HEK293 (cell line): ENCODE results near the gene TCEA3.

Source experiments
- CTCF ChIA-PET: fragments of 350-600 bp; formaldehyde crosslinking; extraction: SDS; loops from one replicate; lab custom pipeline; 2021; ENCODE audit warnings: antibody characterized with exemption; lab: Yijun Ruan, JAX
- POLR2A ChIA-PET: fragments of 300-600 bp; formaldehyde crosslinking; extraction: SDS; loops from one replicate; lab custom pipeline; 2020; ENCODE audit warnings: antibody characterized with exemption, inconsistent platforms; lab: Yijun Ruan, JAX
- H3K27ac ChIP-seq: fragments of 200-500 bp; sonication (Bioruptor generic); 2 replicates; pipeline ENCODE4 v1.5.1; 2014; ENCODE audit warnings: low read depth, low read length, control low read depth, inconsistent platforms; ENCODE audit errors: extremely low read depth
- H3K36me3 ChIP-seq, 2 experiments: fragments of 200-500 bp in 1 of 2; sonication (Bioruptor generic) in 1 of 2; 1 replicate in 1 of 2; 2 replicates in 1 of 2; pipeline ENCODE4 v1.5.1; 2014 to 2017; ENCODE audit warnings: inconsistent platforms in 2 of 2, low read length in 2 of 2; ENCODE audit not compliant: control insufficient read depth in 2 of 2, insufficient read depth in 1 of 2
- H3K4me1 ChIP-seq: fragments of 200-500 bp; sonication (Bioruptor generic); 2 replicates; pipeline ENCODE4 v1.5.1; 2014; ENCODE audit warnings: mild to moderate bottlenecking, low read length, inconsistent platforms; ENCODE audit not compliant: control insufficient read depth, insufficient read depth
- H3K4me3 ChIP-seq: 2 replicates; pipeline ENCODE4 v1.5.1; 2011; ENCODE audit warnings: low read depth, mild to moderate bottlenecking, control low read depth, low read length, moderate library complexity
- H3K9me3 ChIP-seq: fragments of 200-500 bp; sonication (Bioruptor generic); 2 replicates; pipeline ENCODE4 v1.5.1; 2014; ENCODE audit warnings: low read depth, low read length, inconsistent platforms; ENCODE audit not compliant: control insufficient read depth, insufficient read depth
- FEZF1 ChIP-seq: fragments of 450-650 bp; formaldehyde crosslinking; IDR thresholded peaks from 2 replicates; pipeline ENCODE4 v1.5.1; 2016; ENCODE audit warnings: missing biosample characterization, missing genetic modification characterization
- HOXC10 ChIP-seq: sonication (generic); formaldehyde crosslinking; IDR thresholded peaks from 2 replicates; pipeline ENCODE4 v1.8.1; 2023; ENCODE audit warnings: mild to moderate bottlenecking, missing genetic modification reagents
- RBAK ChIP-seq: fragments of 450-650 bp; formaldehyde crosslinking; IDR thresholded peaks from 2 replicates; pipeline ENCODE4 v1.5.1; 2016; ENCODE audit warnings: missing biosample characterization, missing genetic modification characterization
- ZEB2 ChIP-seq: fragments of 450-650 bp; formaldehyde crosslinking; IDR thresholded peaks from 2 replicates; pipeline ENCODE4 v1.5.1; 2016; ENCODE audit warnings: missing biosample characterization, missing genetic modification characterization
- ZFP37 ChIP-seq: fragments of 450-650 bp; formaldehyde crosslinking; IDR thresholded peaks from 2 replicates; pipeline ENCODE4 v1.5.1; 2016; ENCODE audit warnings: missing biosample characterization, missing genetic modification characterization
- ZNF121 ChIP-seq: fragments of 450-650 bp; formaldehyde crosslinking; IDR thresholded peaks from 2 replicates; pipeline ENCODE4 v1.5.1; 2016; ENCODE audit warnings: missing biosample characterization, missing genetic modification characterization
- ZNF138 ChIP-seq: fragments of 450-650 bp; formaldehyde crosslinking; IDR thresholded peaks from 2 replicates; pipeline ENCODE4 v1.5.1; 2016; ENCODE audit warnings: missing biosample characterization, missing genetic modification characterization, borderline replicate concordance
- ZNF146 ChIP-seq: fragments of 450-650 bp; formaldehyde crosslinking; IDR thresholded peaks from 2 replicates; pipeline ENCODE4 v1.5.1; 2016; ENCODE audit warnings: missing biosample characterization, missing genetic modification characterization
- ZNF16 ChIP-seq: fragments of 450-650 bp; formaldehyde crosslinking; IDR thresholded peaks from 2 replicates; pipeline ENCODE4 v1.5.1; 2016; ENCODE audit warnings: low read depth, missing biosample characterization, missing genetic modification characterization
- ZNF202 ChIP-seq: fragments of 450-650 bp; formaldehyde crosslinking; IDR thresholded peaks from 2 replicates; pipeline ENCODE4 v1.5.1; 2016; ENCODE audit warnings: missing biosample characterization, missing genetic modification characterization, borderline replicate concordance
- ZNF221 ChIP-seq: fragments of 450-650 bp; formaldehyde crosslinking; IDR thresholded peaks from 2 replicates; pipeline ENCODE4 v1.5.1; 2017; ENCODE audit warnings: missing biosample characterization, missing genetic modification characterization, borderline replicate concordance
- ZNF341 ChIP-seq: fragments of 450-650 bp; formaldehyde crosslinking; IDR thresholded peaks from 2 replicates; pipeline ENCODE4; 2016; ENCODE audit warnings: low read depth, missing biosample characterization, missing genetic modification characterization
- ZNF501 ChIP-seq: fragments of 450-650 bp; formaldehyde crosslinking; IDR thresholded peaks from 2 replicates; pipeline ENCODE4 v1.5.1; 2016; ENCODE audit warnings: missing biosample characterization, missing genetic modification characterization
- ZNF514 ChIP-seq: fragments of 450-650 bp; formaldehyde crosslinking; IDR thresholded peaks from 2 replicates; pipeline ENCODE4 v1.5.1; 2016; ENCODE audit warnings: missing biosample characterization, missing genetic modification characterization
- ZNF529 ChIP-seq: fragments of 450-650 bp; formaldehyde crosslinking; IDR thresholded peaks from 2 replicates; pipeline ENCODE4 v1.5.1; 2017; ENCODE audit warnings: missing genetic modification characterization, missing biosample characterization; ENCODE audit not compliant: insufficient replicate concordance
- ZNF548 ChIP-seq: fragments of 450-650 bp; formaldehyde crosslinking; IDR thresholded peaks from 2 replicates; pipeline ENCODE4 v1.5.1; 2016; ENCODE audit warnings: missing biosample characterization, missing genetic modification characterization
- ZNF549 ChIP-seq: fragments of 450-650 bp; IDR thresholded peaks from 2 replicates; pipeline ENCODE4 v1.5.1; 2018; ENCODE audit warnings: missing biosample characterization, missing genetic modification characterization, mild to moderate bottlenecking, inconsistent platforms, moderate library complexity
- ZNF555 ChIP-seq: fragments of 450-650 bp; formaldehyde crosslinking; conservative IDR thresholded peaks from 2 replicates; pipeline ENCODE4 v1.5.1; 2017; ENCODE audit warnings: missing biosample characterization, mild to moderate bottlenecking, missing genetic modification characterization, inconsistent platforms
- ZNF571 ChIP-seq: fragments of 450-650 bp; formaldehyde crosslinking; IDR thresholded peaks from 2 replicates; pipeline ENCODE4 v1.5.0; 2017; ENCODE audit warnings: missing biosample characterization, missing genetic modification characterization
- ZNF585B ChIP-seq: fragments of 450-650 bp; formaldehyde crosslinking; IDR thresholded peaks from 2 replicates; pipeline ENCODE4 v1.5.1; 2016; ENCODE audit warnings: missing biosample characterization, missing genetic modification characterization
- ZNF692 ChIP-seq: fragments of 450-650 bp; formaldehyde crosslinking; IDR thresholded peaks from 2 replicates; pipeline ENCODE4 v1.5.1; 2016; ENCODE audit warnings: missing biosample characterization, missing genetic modification characterization
- ZNF707 ChIP-seq: fragments of 450-650 bp; formaldehyde crosslinking; IDR thresholded peaks from 2 replicates; pipeline ENCODE4 v1.5.1; 2016; ENCODE audit warnings: missing biosample characterization, missing genetic modification characterization
- ZNF76 ChIP-seq: fragments of 450-650 bp; formaldehyde crosslinking; IDR thresholded peaks from 2 replicates; pipeline ENCODE4; 2016; ENCODE audit warnings: low read depth, missing biosample characterization, missing genetic modification characterization, borderline replicate concordance
- ZNF792 ChIP-seq: fragments of 450-650 bp; formaldehyde crosslinking; IDR thresholded peaks from 2 replicates; pipeline ENCODE4 v1.5.1; 2016; ENCODE audit warnings: missing biosample characterization, missing genetic modification characterization
- ZNF843 ChIP-seq: fragments of 450-650 bp; formaldehyde crosslinking; IDR thresholded peaks from 2 replicates; pipeline ENCODE4 v1.5.1; 2016; ENCODE audit warnings: missing biosample characterization, missing genetic modification characterization
- TF ChIP-seq, protein P1 (sequence below): fragments of 450-650 bp; formaldehyde crosslinking; IDR thresholded peaks from 2 replicates; pipeline ENCODE4 v1.5.1; 2016; ENCODE audit warnings: missing biosample characterization, missing genetic modification characterization
- TF ChIP-seq, protein P2 (sequence below): fragments of 450-650 bp; formaldehyde crosslinking; IDR thresholded peaks from 2 replicates; pipeline ENCODE4 v1.5.1; 2016; ENCODE audit warnings: missing biosample characterization, missing genetic modification characterization

TCEA3 gene

GRCh38 chr1:23466423-23466989 lies 42.0 kb upstream of the TCEA3 start:
- ChIA-PET CTCF (interaction anchor here (1.0 kb wide), 1 partner anchor 69 kb away, joined by 3 read pairs; no protein-coding TSS in a partner anchor), POLR2A (no interaction called here)
- no peaks in the 10 kb centered on the region for H3K36me3 ChIP-seq
- no peaks in the 10 kb centered on the region for H3K9me3 ChIP-seq
- H3K27ac ChIP-seq = no peak overlapping the region
- no peaks in the 10 kb centered on the region for H3K4me1 ChIP-seq
- no peak overlapping the region for H3K4me3 ChIP-seq
- no peak for TF ChIP-seq ZNF76 (tag by site-specific recombination)
- TF ChIP-seq ZNF548 (tag by site-specific recombination) = no peak
- TF ChIP-seq ZNF549 (tag by site-specific recombination) = no peak
- no peak for TF ChIP-seq HOXC10 (CRISPR knock-in tag)
- no peak for TF ChIP-seq ZNF571 (tag by site-specific recombination)
- TF ChIP-seq ZNF16 = no peak
- TF ChIP-seq ZNF341 (tag by site-specific recombination) = no peak
- TF ChIP-seq ZNF585B (tag by site-specific recombination) = no peak
- TF ChIP-seq, protein P1, sequence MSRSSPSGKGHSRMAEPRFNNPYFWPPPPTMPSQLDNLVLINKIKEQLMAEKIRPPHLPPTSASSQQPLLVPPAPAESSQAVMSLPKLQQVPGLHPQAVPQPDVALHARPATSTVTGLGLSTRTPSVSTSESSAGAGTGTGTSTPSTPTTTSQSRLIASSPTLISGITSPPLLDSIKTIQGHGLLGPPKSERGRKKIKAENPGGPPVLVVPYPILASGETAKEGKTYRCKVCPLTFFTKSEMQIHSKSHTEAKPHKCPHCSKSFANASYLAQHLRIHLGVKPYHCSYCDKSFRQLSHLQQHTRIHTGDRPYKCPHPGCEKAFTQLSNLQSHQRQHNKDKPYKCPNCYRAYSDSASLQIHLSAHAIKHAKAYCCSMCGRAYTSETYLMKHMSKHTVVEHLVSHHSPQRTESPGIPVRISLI (tag by site-specific recombination) = no peak
- TF ChIP-seq ZNF529 (tag by site-specific recombination) = no peak
- TF ChIP-seq ZNF792 (tag by site-specific recombination) = no peak
- TF ChIP-seq RBAK (tag by site-specific recombination) = no peak
- no peak for TF ChIP-seq ZNF221 (tag by site-specific recombination)
- TF ChIP-seq ZNF843 = no peak
- TF ChIP-seq, protein P2, sequence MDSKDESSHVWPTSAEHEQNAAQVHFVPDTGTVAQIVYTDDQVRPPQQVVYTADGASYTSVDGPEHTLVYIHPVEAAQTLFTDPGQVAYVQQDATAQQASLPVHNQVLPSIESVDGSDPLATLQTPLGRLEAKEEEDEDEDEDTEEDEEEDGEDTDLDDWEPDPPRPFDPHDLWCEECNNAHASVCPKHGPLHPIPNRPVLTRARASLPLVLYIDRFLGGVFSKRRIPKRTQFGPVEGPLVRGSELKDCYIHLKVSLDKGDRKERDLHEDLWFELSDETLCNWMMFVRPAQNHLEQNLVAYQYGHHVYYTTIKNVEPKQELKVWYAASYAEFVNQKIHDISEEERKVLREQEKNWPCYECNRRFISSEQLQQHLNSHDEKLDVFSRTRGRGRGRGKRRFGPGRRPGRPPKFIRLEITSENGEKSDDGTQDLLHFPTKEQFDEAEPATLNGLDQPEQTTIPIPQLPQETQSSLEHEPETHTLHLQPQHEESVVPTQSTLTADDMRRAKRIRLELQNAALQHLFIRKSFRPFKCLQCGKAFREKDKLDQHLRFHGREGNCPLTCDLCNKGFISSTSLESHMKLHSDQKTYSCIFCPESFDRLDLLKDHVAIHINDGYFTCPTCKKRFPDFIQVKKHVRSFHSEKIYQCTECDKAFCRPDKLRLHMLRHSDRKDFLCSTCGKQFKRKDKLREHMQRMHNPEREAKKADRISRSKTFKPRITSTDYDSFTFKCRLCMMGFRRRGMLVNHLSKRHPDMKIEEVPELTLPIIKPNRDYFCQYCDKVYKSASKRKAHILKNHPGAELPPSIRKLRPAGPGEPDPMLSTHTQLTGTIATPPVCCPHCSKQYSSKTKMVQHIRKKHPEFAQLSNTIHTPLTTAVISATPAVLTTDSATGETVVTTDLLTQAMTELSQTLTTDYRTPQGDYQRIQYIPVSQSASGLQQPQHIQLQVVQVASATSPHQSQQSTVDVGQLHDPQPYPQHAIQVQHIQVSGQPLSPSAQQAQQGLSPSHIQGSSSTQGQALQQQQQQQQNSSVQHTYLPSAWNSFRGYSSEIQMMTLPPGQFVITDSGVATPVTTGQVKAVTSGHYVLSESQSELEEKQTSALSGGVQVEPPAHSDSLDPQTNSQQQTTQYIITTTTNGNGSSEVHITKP (tag by site-specific recombination) = no peak
- no peak for TF ChIP-seq ZNF707

GRCh38 chr1:23463286-23463685 lies 38.7 kb upstream of the TCEA3 start:
- POLR2A ChIA-PET = interaction anchor here (0.5 to 0.6 kb wide), 2 partner anchors 68 to 119 kb away, joined by 3 to 4 read pairs; partner anchors contain the start of gene E2F2
- no peaks in the 10 kb centered on the region for H3K9me3 ChIP-seq
- no peaks in the 10 kb centered on the region for H3K36me3 ChIP-seq
- CTCF ChIA-PET = interaction anchor here (0.7 kb wide), 2 partner anchors 34 to 53 kb away, joined by 4 read pairs; no protein-coding TSS in a partner anchor
- H3K4me1 ChIP-seq = no peaks in the 10 kb centered on the region
- H3K27ac ChIP-seq = no peak overlapping the region
- no peak overlapping the region for H3K4me3 ChIP-seq
- TF ChIP-seq FEZF1 (tag by site-specific recombination) = no peak
- no peak for TF ChIP-seq ZNF501 (tag by site-specific recombination)
- no peak for TF ChIP-seq ZNF692
- TF ChIP-seq ZFP37 (tag by site-specific recombination) = no peak
- TF ChIP-seq ZNF146 (tag by site-specific recombination) = no peak
- no peak for TF ChIP-seq ZEB2 (tag by site-specific recombination)
- no peak for TF ChIP-seq ZNF121 (tag by site-specific recombination)
- no peak for TF ChIP-seq ZNF138 (tag by site-specific recombination)
- TF ChIP-seq ZNF202 (tag by site-specific recombination) = no peak
- TF ChIP-seq ZNF514 (tag by site-specific recombination) = no peak
- no peak for TF ChIP-seq ZNF555
